Large intestine (tissue), 3 donors: Measurements from ENCODE around the gene STX8. TPM values are rescaled to one million over a fixed set of nuclear protein-coding genes. Genes with fewer than 3 reads are reported as not detected.
A peak's percentile ranks its signal among the peaks of the same experiment; 100 is the strongest.
"Not testable (repeated sequence)": the region's sequence is repeated elsewhere in the genome, so short reads cannot be mapped to it uniquely, and the experiment has no call there.

ENCODE experiments used
- DNase-seq, 2 donors: peaks; one replicate each; pipeline versions ENCODE4 v3.0.0 to v3.0.0-alpha.2; 2013
- H3K27ac ChIP-seq: one replicate; pipeline ENCODE4 v1.5.1; 2013; ENCODE audit warnings: low read length
- H3K27me3 ChIP-seq: 2 replicates; pipeline ENCODE4 v1.6.1; 2013; ENCODE audit warnings: low read length; ENCODE audit not compliant: control insufficient read depth, insufficient read depth
- H3K36me3 ChIP-seq: 2 replicates; pipeline ENCODE4 v1.6.1; 2013; ENCODE audit warnings: low read length; ENCODE audit not compliant: control insufficient read depth, insufficient read depth
- H3K4me1 ChIP-seq: one replicate; pipeline ENCODE4 v1.6.1; 2013; ENCODE audit warnings: low read length; ENCODE audit not compliant: control insufficient read depth, insufficient read depth
- H3K4me3 ChIP-seq: one replicate; pipeline ENCODE4 v1.5.1; 2013; ENCODE audit warnings: low read length
- H3K9me3 ChIP-seq: one replicate; pipeline ENCODE4 v1.6.1; 2013; ENCODE audit warnings: mild to moderate bottlenecking, low read depth, low read length, moderate library complexity; ENCODE audit not compliant: control insufficient read depth
- WGBS: methylation state at CpG from one replicate; pipeline ENCODE4 v1.1.5; 2013; ENCODE audit warnings: low lambda C conversion rate; ENCODE audit not compliant: insufficient coverage; 5-methylcytosine and 5-hydroxymethylcytosine counted together
- polyA plus RNA-seq: library from polyadenylated mRNA; unstranded; fragments of 120-200 nt; gene quantifications from one replicate; pipeline ENCODE4 v1.2.1, GENCODE V29; 2013

STX8 gene
- polyA plus RNA-seq, 1 donor = 53.6 TPM

- not testable (repeated sequence) for H3K27ac ChIP-seq, H3K27me3 ChIP-seq, H3K9me3 ChIP-seq, H3K4me1 ChIP-seq, H3K4me3 ChIP-seq, DNase-seq, H3K36me3 ChIP-seq
- 100% methylated on average over 2 of the region's 5 CpGs for WGBS
These were observed 22.0 kb upstream of the STX8 start for GRCh38 chr17:9597638-9598037.

- no peaks in the 10 kb centered on the region for H3K27me3 ChIP-seq
- H3K9me3 ChIP-seq = no peaks in the 10 kb centered on the region
- H3K27ac ChIP-seq = no peak overlapping the region
- no peaks in the 10 kb centered on the region for H3K4me1 ChIP-seq
- no peaks in the 10 kb centered on the region for H3K36me3 ChIP-seq
- WGBS = 60% methylated on average over 1 of the region's 6 CpGs
- H3K4me3 ChIP-seq = no peak overlapping the region
- DNase-seq = no peak
These were observed 18.4 kb upstream of the STX8 start for GRCh38 chr17:9594065-9594464.

GRCh38 chr17:9587969-9588656 is 12.5 kb upstream of the STX8 start:
- no peak overlapping the region for H3K4me3 ChIP-seq
- no peaks in the 10 kb centered on the region for H3K36me3 ChIP-seq
- peak in 1 of 2 donors; percentile 3 for DNase-seq
- no peaks in the 10 kb centered on the region for H3K9me3 ChIP-seq
- WGBS = no CpG with 5 or more reads among the region's 10 CpGs
- H3K4me1 ChIP-seq = no peaks in the 10 kb centered on the region
- H3K27ac ChIP-seq = no peak overlapping the region
- H3K27me3 ChIP-seq = no peaks in the 10 kb centered on the region

- no peaks in the 10 kb centered on the region for H3K27me3 ChIP-seq
- no peak overlapping the region for H3K4me3 ChIP-seq
- peaks cover 4% of the 10 kb centered on the region for H3K4me1 ChIP-seq
- 0% methylated on average over 1 of the region's 4 CpGs for WGBS
- no peaks in the 10 kb centered on the region for H3K9me3 ChIP-seq
- no peak for DNase-seq
- H3K36me3 ChIP-seq = no peaks in the 10 kb centered on the region
- no peak overlapping the region for H3K27ac ChIP-seq
These were observed 1.7 kb upstream of the STX8 start for GRCh38 chr17:9577373-9577709.

- Histone ChIP-seq H3K9me3 (no peaks in the 10 kb centered on the region), H3K4me3 (peak within 1 kb of the TSS; percentile 96), H3K27ac (peak within 1 kb of the TSS; percentile 53), H3K36me3 (no peaks in the 10 kb centered on the region), H3K4me1 (peaks cover 4% of the 10 kb centered on the region), H3K27me3 (no peaks in the 10 kb centered on the region)
- DNase-seq = peak; percentile 58 to 70
- WGBS = 0% methylated on average over 6 of the region's 38 CpGs
These were observed 1.1 kb upstream of the STX8 start, which contains the start of gene CFAP52 for GRCh38 chr17:9576521-9577372. Gene CFAP52 (plus strand): TSS chr17:9576642. CDS start chr17:9576696, 54 bp downstream.

GRCh38 chr17:9571201-9571600 is 4.4 kb downstream of the STX8 start:
- Histone ChIP-seq H3K9me3 (no peaks in the 10 kb centered on the region), H3K4me3 (no peak overlapping the region), H3K36me3 (peaks cover 9% of the 10 kb centered on the region), H3K27ac (no peak overlapping the region), H3K4me1 (no peaks in the 10 kb centered on the region), H3K27me3 (no peaks in the 10 kb centered on the region)
- no CpG with 5 or more reads among the region's 10 CpGs for WGBS
- no peak for DNase-seq

GRCh38 chr17:9568957-9569588 is 6.5 kb downstream of the STX8 start:
- peaks cover 9% of the 10 kb centered on the region for H3K36me3 ChIP-seq
- 22% methylated on average over 1 of the region's 11 CpGs for WGBS
- H3K9me3 ChIP-seq = no peaks in the 10 kb centered on the region
- no peaks in the 10 kb centered on the region for H3K27me3 ChIP-seq
- no peak for DNase-seq
- no peaks in the 10 kb centered on the region for H3K4me1 ChIP-seq
- no peak overlapping the region for H3K4me3 ChIP-seq
- no peak overlapping the region for H3K27ac ChIP-seq

- Histone ChIP-seq H3K36me3 (peaks cover 9% of the 10 kb centered on the region), H3K27me3 (no peaks in the 10 kb centered on the region), H3K4me1 (no peaks in the 10 kb centered on the region), H3K27ac (no peak overlapping the region), H3K9me3 (no peaks in the 10 kb centered on the region), H3K4me3 (no peak overlapping the region)
- DNase-seq = no peak
These were observed 7.6 kb downstream of the STX8 start for GRCh38 chr17:9568004-9568403.

GRCh38 chr17:9566739-9567138 is 8.9 kb downstream of the STX8 start:
- 100% methylated on average over 2 of the region's 5 CpGs for WGBS
- not testable (repeated sequence) for H3K36me3 ChIP-seq, DNase-seq, H3K9me3 ChIP-seq, H3K4me1 ChIP-seq, H3K4me3 ChIP-seq, H3K27ac ChIP-seq, H3K27me3 ChIP-seq

GRCh38 chr17:9566067-9566466 is 9.6 kb downstream of the STX8 start:
- no peak for DNase-seq
- no peaks in the 10 kb centered on the region for H3K27me3 ChIP-seq
- H3K4me3 ChIP-seq = no peak overlapping the region
- 80% methylated on average over 2 of the region's 7 CpGs for whole genome bisulfite sequencing
- H3K4me1 ChIP-seq = no peaks in the 10 kb centered on the region
- H3K27ac ChIP-seq = no peak overlapping the region
- peaks cover 9% of the 10 kb centered on the region for H3K36me3 ChIP-seq
- H3K9me3 ChIP-seq = no peaks in the 10 kb centered on the region
